Right kidney (tissue), 1 donor: ENCODE measurements around the gene BTBD9.

Source experiments
- DNase-seq: peaks from one replicate; pipeline ENCODE4 v3.0.0-alpha.2; 2016

Gene BTBD9

GRCh38 chr6:38481211-38481836, 158.4 kb downstream of the BTBD9 start:
- no peak for DNase-seq

GRCh38 chr6:38480036-38480435, 159.7 kb downstream of the BTBD9 start:
- DNase-seq, result no peak

GRCh38 chr6:38479331-38479730, 160.4 kb downstream of the BTBD9 start:
- no peak for DNase-seq

DNA sequence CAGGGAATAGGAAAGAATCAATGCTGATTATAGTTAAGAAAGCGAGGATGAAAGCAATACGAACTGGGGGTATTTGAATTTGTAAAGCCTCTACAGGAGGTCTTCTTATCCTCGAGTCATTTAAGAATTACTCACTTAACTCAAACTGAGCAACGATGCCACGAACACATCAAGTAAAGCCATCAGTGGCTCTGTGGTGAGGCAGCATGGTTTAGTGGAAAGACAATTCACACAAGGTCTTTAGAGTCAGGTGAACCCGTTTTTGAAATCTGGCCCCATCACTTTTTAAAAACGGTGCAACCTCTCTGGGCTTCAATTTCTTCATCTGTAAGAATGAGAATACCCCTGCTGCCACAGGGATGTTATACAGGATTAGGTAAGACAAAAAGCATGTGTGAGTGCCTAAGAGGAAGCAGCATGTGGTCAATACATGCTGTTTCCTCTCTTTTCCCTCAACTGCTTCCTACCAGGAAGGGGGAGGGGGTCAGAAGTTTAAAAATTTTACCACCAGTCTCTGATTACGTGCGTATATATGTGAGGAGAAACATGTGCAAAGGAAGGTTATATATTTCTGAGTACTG, 162.0 kb downstream of the BTBD9 start:
- no peak for DNase-seq

- no peak for DNase-seq
Observed at GRCh38 chr6:38476888-38477287, 162.8 kb downstream of the BTBD9 start.

- no peak for DNase-seq
Observed at GRCh38 chr6:38476141-38476540, 163.6 kb downstream of the BTBD9 start.

GRCh38 chr6:38470548-38470947, 169.2 kb downstream of the BTBD9 start:
- no peak for DNase-seq

DNA sequence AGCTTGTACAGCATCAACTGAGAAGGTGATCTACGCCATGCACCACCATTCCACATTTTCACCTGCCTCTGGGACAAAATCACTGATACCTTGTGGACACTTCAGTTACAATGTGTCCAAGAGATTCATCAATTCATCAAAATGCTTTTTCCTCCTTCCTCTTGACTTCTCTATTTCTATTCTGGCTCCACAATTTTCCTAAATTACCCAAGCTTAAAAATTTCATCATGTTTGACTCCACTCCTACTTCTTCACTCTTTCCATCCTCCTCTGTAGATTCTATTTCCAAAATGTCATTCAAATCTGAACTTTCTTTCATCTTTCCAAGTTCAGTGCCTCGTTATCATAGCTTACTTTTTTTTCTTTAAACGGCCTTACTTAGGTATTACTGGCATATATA, 172.2 kb downstream of the BTBD9 start:
- no peak for DNase-seq

DNA sequence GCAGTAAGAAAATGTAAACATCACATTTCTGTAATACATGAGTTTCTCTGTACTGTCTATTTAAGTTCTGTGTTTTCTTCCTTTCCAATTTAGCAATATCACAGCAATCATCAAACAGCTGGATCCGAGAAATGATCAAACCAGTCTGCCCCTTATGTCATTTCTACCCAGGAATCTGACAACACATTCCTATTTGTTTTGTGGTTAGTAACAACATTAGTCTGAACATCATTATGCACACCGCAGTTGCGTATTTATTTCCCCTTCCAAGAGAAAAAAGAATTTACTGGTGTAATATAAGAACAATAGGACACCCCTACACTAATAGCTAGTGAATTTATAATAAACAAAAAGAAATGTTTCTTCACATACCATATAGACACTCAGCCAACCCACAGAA, 179.5 kb downstream of the BTBD9 start:
- DNase-seq, result no peak

GRCh38 chr6:38459291-38459690, 180.4 kb downstream of the BTBD9 start:
- DNase-seq, result no peak

- no peak for DNase-seq
Observed at GRCh38 chr6:38453861-38454260, 185.9 kb downstream of the BTBD9 start.

- no peak for DNase-seq
Observed at GRCh38 chr6:38452816-38453660, 186.7 kb downstream of the BTBD9 start.

DNA sequence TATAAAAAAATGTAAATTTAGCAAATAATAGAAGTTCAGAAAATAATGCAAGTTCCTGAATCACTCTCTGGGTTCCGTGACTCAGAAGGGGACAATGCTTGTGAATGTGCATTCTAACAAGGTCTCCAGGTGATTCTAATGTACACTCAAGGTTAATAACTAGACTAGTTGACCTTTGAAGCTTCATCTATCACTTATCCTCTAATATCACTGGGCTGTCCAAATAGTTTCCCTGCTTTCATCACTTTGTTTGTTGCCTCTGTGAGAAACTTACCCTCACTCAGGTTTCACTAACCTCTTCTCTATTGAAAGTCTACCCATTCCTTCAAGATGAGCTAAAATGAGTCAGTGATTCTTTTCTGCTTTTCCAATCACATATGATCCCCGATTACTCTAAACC, 189.0 kb downstream of the BTBD9 start:
- DNase-seq, result no peak

GRCh38 chr6:38445925-38446324, 193.8 kb downstream of the BTBD9 start:
- DNase-seq, result no peak

DNA sequence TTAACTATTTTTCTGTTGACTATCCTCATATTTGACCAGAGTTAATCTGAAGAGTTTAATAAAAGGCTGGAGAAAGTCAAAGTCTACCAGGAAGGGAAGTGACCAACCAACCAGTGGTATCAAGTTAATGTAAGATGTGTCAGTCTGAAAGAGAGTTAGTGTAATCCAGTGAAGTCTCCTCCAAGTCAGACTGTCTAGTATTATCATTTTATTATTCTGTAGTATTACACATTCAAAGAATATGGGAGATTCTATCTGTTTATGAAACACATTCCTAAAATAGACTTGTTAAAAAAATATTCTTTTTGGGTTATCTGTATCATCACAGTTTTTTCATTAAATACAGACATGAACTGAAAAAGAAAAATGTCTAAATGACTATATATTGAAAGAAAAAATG, 194.4 kb downstream of the BTBD9 start:
- DNase-seq, result no peak

DNA sequence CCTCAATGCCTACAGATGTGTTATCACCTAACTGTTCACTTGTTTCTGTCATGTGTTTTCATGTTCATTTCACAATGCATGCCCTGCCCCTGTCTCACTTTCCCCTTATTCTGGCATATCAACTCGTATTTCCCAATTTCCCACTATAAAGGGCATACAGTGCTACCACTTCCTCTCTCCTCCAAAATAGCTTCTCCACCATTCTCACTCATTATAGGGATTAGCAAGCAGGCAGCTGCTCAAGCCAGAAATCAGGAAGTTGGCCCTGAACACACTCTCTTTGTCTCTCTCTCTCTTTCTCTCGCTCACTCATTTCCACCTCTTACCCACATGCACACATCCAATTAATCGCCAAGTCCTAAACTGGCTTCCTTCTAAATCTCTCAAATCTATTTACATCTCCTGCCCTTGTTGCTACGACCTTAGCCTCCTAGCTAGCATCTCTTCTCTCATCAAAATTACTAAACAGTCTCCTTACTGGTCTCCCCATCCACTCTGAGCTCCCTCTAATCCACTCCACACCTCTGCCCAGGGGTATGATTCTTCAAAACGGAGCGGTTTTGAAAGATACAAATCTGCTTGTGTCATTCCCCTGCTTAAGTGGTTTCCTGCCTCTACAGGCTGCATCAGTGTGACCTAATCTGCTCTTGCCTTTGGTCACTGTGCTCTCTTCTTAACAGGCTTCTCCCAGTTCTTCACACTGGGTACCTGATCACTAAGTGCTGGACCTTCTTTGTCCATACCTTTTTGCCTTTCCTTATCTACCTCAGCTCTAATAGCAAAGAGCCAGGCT, 196.2 kb downstream of the BTBD9 start:
- no peak for DNase-seq

GRCh38 chr6:38438097-38438496, 201.6 kb downstream of the BTBD9 start:
- no peak for DNase-seq

GRCh38 chr6:38436726-38437465, 202.8 kb downstream of the BTBD9 start:
- DNase-seq, result no peak

- DNase-seq, result no peak
Observed at GRCh38 chr6:38435330-38435729, 204.4 kb downstream of the BTBD9 start.

DNA sequence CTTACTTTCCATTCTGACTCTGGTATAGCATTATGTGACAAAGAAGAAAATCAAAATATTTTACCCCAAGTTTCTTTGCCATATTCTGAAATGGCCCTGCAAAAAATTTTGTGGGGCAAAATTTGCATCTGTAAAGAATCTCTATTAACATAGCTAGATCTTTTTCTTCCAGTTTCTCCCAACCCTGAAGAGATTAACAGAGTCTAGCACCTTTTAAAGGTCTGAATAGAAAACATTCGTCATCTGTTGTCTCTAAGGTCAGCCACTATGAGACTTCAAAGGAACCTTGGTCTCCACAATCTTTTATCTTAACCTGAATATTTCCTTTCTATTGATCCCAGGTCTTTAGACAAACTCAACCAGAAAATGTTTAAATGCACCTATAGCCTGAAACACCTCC, 205.7 kb downstream of the BTBD9 start:
- DNase-seq, result no peak

DNA sequence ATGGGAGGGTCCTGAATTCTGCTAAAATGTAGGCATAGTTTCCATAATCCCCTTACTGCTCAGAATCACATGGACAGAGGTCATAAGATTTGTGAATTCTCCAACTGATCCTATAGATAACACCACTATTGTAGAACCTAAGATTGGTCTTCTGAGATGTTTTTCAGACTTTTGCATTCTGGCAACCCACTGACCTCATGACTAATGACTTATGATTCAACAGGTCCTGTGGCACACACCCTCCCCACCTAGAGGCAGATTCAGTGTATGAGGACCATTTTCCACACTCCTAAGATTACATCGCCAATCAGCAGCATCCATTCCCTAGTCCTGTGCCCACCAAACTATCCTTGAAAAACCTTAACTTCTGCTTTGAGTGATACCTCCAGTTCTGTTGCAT, 207.2 kb downstream of the BTBD9 start:
- DNase-seq, result no peak

GRCh38 chr6:38432079-38432478, 207.7 kb downstream of the BTBD9 start:
- no peak for DNase-seq
